BE2C (cell line): ENCODE results near the gene FTSJ3.

Experiments
- DNase-seq: peaks from one replicate; pipeline ENCODE4 v3.0.0-alpha.2; 2020
- H3K27me3 ChIP-seq: fragments of 250-450 bp; sonication (Bioruptor Pico); 2 replicates; pipeline ENCODE4 v1.5.1; 2020; ENCODE audit warnings: mild to moderate bottlenecking
- H3K36me3 ChIP-seq: fragments of 250-450 bp; sonication (Bioruptor Pico); 2 replicates; pipeline ENCODE4 v1.5.1; 2020; ENCODE audit warnings: mild to moderate bottlenecking
- H3K4me1 ChIP-seq: fragments of 250-450 bp; sonication (Bioruptor Pico); 2 replicates; pipeline ENCODE4 v1.5.1; 2020
- H3K4me3 ChIP-seq: 2 replicates; pipeline ENCODE4 v1.5.1; 2011; ENCODE audit warnings: low read depth, low read length
- H3K9me3 ChIP-seq: fragments of 250-450 bp; sonication (Bioruptor Pico); 2 replicates; pipeline ENCODE4 v1.5.1; 2020
- CTCF ChIP-seq: IDR thresholded peaks from 2 replicates; pipeline ENCODE4 v1.5.1; 2012; ENCODE audit warnings: mild to moderate bottlenecking, low read depth, low read length

The FTSJ3 gene

GRCh38 chr17:63830278-63830677 is 2.8 kb upstream of the FTSJ3 start:
- no peak for DNase-seq
- peaks cover 77% of the 10 kb centered on the region for H3K36me3 ChIP-seq
- no peaks in the 10 kb centered on the region for H3K27me3 ChIP-seq
- no peaks in the 10 kb centered on the region for H3K9me3 ChIP-seq
- TF ChIP-seq CTCF: no peak
- H3K4me1 ChIP-seq: peaks cover 6% of the 10 kb centered on the region
- no peak overlapping the region for H3K4me3 ChIP-seq

GRCh38 chr17:63828936-63829335 is 1.5 kb upstream of the FTSJ3 start:
- no peak for TF ChIP-seq CTCF
- Histone ChIP-seq H3K4me3 (peak overlapping the region; percentile 94), H3K4me1 (no peaks in the 10 kb centered on the region; the same call in none of the 2 replicates), H3K27me3 (no peaks in the 10 kb centered on the region), H3K9me3 (no peaks in the 10 kb centered on the region), H3K36me3 (peaks cover 80% of the 10 kb centered on the region)
- DNase-seq: no peak

- H3K27me3 ChIP-seq: no peaks in the 10 kb centered on the region
- TF ChIP-seq CTCF: no peak
- peaks cover 80% of the 10 kb centered on the region for H3K36me3 ChIP-seq
- H3K9me3 ChIP-seq: no peaks in the 10 kb centered on the region
- H3K4me1 ChIP-seq: no peaks in the 10 kb centered on the region; the same call in none of the 2 replicates
- DNase-seq: no peak
- H3K4me3 ChIP-seq: peak overlapping the region; percentile 94
These were observed 348 bp upstream of the FTSJ3 start for GRCh38 chr17:63827801-63828221.

GRCh38 chr17:63826468-63827001 is 928 bp downstream of the FTSJ3 start:
- no peak for TF ChIP-seq CTCF
- DNase-seq: no peak
- peak overlapping the region; percentile 94 for H3K4me3 ChIP-seq
- H3K36me3 ChIP-seq: peaks cover 80% of the 10 kb centered on the region
- no peaks in the 10 kb centered on the region; the same call in none of the 2 replicates for H3K4me1 ChIP-seq
- H3K9me3 ChIP-seq: no peaks in the 10 kb centered on the region
- no peaks in the 10 kb centered on the region for H3K27me3 ChIP-seq

GRCh38 chr17:63824362-63824761 is 3.1 kb downstream of the FTSJ3 start:
- H3K9me3 ChIP-seq: no peaks in the 10 kb centered on the region
- TF ChIP-seq CTCF: no peak
- DNase-seq: no peak
- H3K36me3 ChIP-seq: peaks cover 78% of the 10 kb centered on the region
- H3K27me3 ChIP-seq: no peaks in the 10 kb centered on the region
- H3K4me3 ChIP-seq: no peak overlapping the region
- H3K4me1 ChIP-seq: no peaks in the 10 kb centered on the region; the same call in none of the 2 replicates

GRCh38 chr17:63823659-63824331 is 3.7 kb downstream of the FTSJ3 start:
- Histone ChIP-seq H3K9me3 (no peaks in the 10 kb centered on the region), H3K36me3 (peaks cover 78% of the 10 kb centered on the region), H3K27me3 (no peaks in the 10 kb centered on the region), H3K4me3 (no peak overlapping the region), H3K4me1 (no peaks in the 10 kb centered on the region; the same call in none of the 2 replicates)
- TF ChIP-seq CTCF: no peak
- DNase-seq: no peak
